AG08395 (cell line): Measurements from ENCODE around the gene ALPL.

ENCODE experiments used
- DNase-seq: peaks from one replicate; pipeline ENCODE4 v3.0.0; 2012; ENCODE audit warnings: mixed read lengths, low spot score

The ALPL gene

GRCh38 chr1:21530368-21531016 is 21.3 kb downstream of the ALPL start:
- no peak for DNase-seq

- no peak for DNase-seq
Observed at GRCh38 chr1:21531241-21531640, 22.0 kb downstream of the ALPL start.

GRCh38 chr1:21532496-21532895 is 23.3 kb downstream of the ALPL start:
- DNase-seq: no peak

- DNase-seq: no peak
Observed at GRCh38 chr1:21532992-21533534, 23.8 kb downstream of the ALPL start.

- DNase-seq: no peak
Observed at GRCh38 chr1:21534146-21534545, 24.9 kb downstream of the ALPL start.

- peak; percentile 56 for DNase-seq
Observed at GRCh38 chr1:21534674-21535378, 25.6 kb downstream of the ALPL start.

- DNase-seq: no peak
Observed at GRCh38 chr1:21536218-21536617, 27.0 kb downstream of the ALPL start.

- DNase-seq: no peak
Observed at GRCh38 chr1:21537511-21537931, 28.3 kb downstream of the ALPL start.

GRCh38 chr1:21537932-21538630 is 28.9 kb downstream of the ALPL start:
- DNase-seq: no peak

- no peak for DNase-seq
Observed at GRCh38 chr1:21539933-21540332, 30.7 kb downstream of the ALPL start.

- DNase-seq: no peak
Observed at GRCh38 chr1:21541329-21541728, 32.1 kb downstream of the ALPL start.

- peak; percentile 77 for DNase-seq
Observed at GRCh38 chr1:21541835-21542234, 32.6 kb downstream of the ALPL start.

GRCh38 chr1:21543598-21543997 is 34.4 kb downstream of the ALPL start:
- DNase-seq: no peak

GRCh38 chr1:21544095-21544494 is 34.9 kb downstream of the ALPL start:
- no peak for DNase-seq

- DNase-seq: no peak
Observed at GRCh38 chr1:21546122-21546825, 37.1 kb downstream of the ALPL start.

- DNase-seq: no peak
Observed at GRCh38 chr1:21547876-21548275, 38.7 kb downstream of the ALPL start.

- no peak for DNase-seq
Observed at GRCh38 chr1:21550097-21550496, 40.9 kb downstream of the ALPL start.

GRCh38 chr1:21550866-21551475 is 41.7 kb downstream of the ALPL start:
- no peak for DNase-seq

- peak; percentile 81 for DNase-seq
Observed at GRCh38 chr1:21552715-21553114, 43.5 kb downstream of the ALPL start.

- peak; percentile 53 for DNase-seq
Observed at GRCh38 chr1:21553116-21553926, 44.1 kb downstream of the ALPL start.
